ENCODE results near the gene ACTL7B.

- TF ChIP-seq ZSCAN18 (CRISPR knock-in tag; IDR thresholded peaks at IDR 0.05) (no peak), CTCF (IDR thresholded peaks at IDR 0.05) (no peak), TCF7 (CRISPR knock-in tag; IDR thresholded peaks at IDR 0.05; ENCODE audit: low read depth) (no peak), FOXK1 (CRISPR knock-in tag; IDR thresholded peaks at IDR 0.05) (no peak), RELA (CRISPR knock-in tag; IDR thresholded peaks at IDR 0.05; ENCODE audit: borderline replicate concordance) (no peak), FOXP4 (CRISPR knock-in tag; IDR thresholded peaks at IDR 0.05) (no peak), PRDM15 (CRISPR knock-in tag; IDR thresholded peaks at IDR 0.05) (no peak), MAX (CRISPR knock-in tag; IDR thresholded peaks at IDR 0.05) (no peak), FOXP1 (CRISPR knock-in tag; IDR thresholded peaks at IDR 0.05; ENCODE audit: borderline replicate concordance) (no peak), ELF4 (CRISPR knock-in tag; IDR thresholded peaks at IDR 0.05; ENCODE audit: low read depth) (no peak), USF2 (CRISPR knock-in tag; IDR thresholded peaks at IDR 0.05) (no peak)
Observed at GRCh38 chr9:108842610-108843295, 13.0 kb downstream of the ACTL7B start.
